ENCODE measurements around the gene KCNQ4.
A peak's percentile ranks its signal among the peaks of the same experiment; 100 is the strongest.

Gene KCNQ4

DNA sequence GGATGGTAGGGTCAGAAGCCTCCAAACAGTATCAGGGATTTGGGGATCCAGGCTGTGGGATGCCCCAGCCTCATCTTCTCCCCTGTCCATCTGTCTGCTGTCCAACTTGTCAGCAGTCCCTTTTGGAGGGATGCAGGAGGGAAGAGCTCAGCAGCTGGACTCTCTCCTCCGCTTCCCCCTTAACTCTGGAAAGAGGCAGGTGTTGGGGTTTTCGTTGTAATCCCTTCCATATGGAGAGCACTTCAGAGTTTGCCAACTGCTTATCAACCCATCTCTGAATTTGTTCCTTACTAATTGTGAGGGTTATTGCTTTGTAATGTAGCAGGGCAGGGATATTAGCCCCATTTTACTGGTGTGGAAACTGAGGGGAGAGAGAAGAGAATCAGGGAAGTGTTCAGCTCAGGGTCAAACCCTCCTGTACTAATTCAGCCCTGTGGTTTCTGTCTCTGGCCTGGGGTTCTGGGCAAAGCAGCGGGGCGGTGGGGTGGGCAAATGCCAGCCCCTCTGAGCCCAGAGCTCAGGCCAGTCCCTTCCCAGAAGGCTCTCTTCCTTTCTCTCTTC, 75.3 kb downstream of the KCNQ4 start:
- DNase-seq (ENCODE audit: low read depth in 2 of 2): no peak

DNA sequence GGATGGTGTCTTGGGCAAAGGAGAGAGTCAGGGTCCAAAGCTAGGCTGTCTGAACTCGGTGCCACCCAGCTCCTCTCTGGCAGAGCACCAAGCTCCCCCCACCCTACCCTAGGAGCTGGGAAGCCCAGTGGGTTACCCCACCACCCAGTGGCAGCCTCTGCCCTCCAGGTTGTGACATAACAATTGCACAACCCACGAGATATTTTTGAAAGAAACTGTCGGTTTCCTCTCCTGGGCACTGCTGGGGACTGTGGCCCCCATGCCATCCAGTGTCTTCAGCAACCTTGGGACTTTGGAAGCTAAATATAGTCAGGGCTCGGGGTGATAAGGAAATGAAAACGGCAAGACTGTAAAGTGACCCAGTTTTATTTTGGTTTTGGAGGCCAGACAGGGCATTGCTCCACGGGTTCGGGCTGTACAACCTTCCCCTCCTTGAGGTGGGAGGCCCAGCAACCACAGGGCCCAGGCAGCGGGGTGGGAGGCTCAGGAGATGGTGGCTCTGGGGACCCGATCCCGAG, 77.2 kb downstream of the KCNQ4 start:
- DNase-seq (ENCODE audit: low read depth in 2 of 2): no peak

- DNase-seq (ENCODE audit: low read depth in 2 of 2): no peak
Measured at GRCh38 chr1:40861224-40862003, 77.8 kb downstream of the KCNQ4 start.

DNA sequence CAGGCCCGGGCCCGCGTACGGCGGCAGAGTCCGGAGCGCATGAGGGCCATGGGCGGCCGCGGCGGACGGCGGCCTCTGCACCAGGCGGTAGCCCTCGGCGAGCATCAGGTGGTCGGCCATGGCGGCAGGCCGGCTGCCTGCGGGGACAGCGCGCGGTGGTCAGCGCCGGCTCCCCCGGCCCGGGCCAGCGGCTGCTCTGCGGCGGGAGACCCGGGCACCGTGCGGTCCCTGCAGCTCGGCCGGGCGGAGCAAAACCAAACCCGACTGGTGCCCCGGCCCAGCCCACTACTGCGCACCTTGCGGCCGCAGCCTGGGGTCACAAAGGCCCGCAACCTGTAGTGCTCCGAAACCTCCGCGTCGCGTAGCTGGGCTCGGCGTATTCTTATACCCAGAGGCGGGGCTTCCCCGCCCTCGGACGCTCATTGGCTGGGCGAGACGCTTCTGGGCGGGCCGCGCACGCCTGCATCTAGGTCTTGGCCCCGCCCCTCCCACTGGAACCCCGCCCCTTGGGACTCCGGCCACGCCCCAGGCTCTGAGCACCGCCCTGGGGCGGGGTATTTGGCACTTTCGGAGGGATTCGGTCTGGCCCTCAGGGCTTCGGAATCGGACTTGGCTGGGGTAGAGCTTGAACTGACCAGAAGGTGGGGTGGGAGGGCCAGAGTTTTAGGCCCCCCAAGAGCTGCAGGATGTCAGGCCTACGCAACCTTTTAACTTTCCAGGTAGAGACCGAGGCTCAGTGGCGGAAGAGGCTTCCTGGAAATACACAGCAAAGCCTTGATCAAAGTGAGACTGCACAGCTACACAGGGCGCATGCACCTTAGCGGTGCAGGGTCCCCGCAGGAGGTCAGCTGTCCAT, 78.6 kb downstream of the KCNQ4 start, which contains the start of gene CITED4:
TSS of gene CITED4 (minus strand) at position 356 of the 856 bp plus-strand sequence. CDS start at position 120, 236 bp downstream.
- DNase-seq (ENCODE audit: low read depth in 2 of 2): peak; percentile 89 to 92

DNA sequence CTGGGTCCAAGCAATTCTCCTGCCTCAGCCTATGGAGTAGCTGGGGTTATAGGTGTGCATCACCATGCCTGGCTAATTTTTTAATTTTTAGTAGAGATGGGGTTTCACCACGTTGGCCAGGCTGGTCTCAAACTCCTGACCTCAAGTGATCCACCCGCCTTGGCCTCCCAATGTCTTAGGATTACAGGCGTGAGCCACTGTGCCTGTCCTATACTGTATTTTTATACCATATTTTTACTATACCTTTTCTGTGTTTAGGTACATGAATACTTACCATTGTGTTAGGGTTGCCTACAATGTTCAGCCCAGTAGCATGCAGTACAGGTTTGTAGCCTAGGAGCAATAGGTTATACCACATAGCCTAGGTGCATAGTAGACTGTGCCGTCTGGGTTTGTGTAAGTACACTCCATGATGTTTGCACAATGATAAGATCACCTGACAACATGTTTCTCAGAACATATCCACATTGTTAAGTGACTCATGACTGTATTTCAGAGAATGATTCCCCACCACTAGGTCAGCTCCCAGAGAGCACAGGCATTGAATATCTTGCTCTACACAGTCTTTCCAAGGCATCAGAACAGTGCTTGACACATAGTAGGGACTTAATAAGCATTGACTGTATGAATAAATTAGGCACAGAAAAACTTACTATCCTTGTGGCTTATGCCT, 84.6 kb downstream of the KCNQ4 start:
- DNase-seq (ENCODE audit: low read depth in 2 of 2): no peak

GRCh38 chr1:40870135-40870728, 86.6 kb downstream of the KCNQ4 start:
- DNase-seq (ENCODE audit: low read depth in 2 of 2): no peak

DNA sequence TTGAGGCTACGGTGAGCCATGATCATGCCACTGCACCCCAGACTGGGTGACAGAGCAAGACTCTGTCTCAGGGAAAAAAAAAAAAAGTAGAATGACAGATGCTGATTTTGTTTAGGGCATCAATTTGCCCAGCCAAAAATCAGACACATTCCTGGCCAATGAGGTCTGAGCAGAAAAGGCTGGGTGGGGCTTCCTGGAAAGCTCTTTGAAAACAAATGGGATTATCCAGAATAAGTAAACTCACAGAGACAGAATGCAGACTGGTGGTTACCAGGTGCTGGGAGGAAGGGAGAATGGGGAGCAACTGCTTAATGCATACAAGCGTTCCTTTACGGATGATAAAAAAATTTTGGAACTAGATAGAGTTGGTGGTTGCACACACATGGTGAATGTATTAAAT, 88.7 kb downstream of the KCNQ4 start:
- no peak for DNase-seq (ENCODE audit: low read depth in 2 of 2)

GRCh38 chr1:40873863-40874472, 90.4 kb downstream of the KCNQ4 start:
- no peak for DNase-seq (ENCODE audit: low read depth in 2 of 2)

DNA sequence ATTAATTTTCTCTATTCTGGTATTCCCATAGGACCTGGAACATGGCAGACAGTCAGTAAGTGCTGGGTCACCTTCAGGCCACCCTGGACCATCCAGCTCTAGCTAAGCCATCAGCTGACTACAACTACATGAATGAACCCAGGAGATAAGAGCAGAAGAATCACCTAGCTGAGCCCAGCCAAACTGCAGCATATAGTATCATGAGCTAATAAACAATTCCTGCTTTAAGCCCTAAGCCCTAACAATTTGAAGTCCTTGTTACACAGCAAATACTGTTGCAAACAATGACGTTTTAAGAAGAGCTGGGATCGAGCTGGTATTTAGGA, 92.8 kb downstream of the KCNQ4 start:
- no peak for DNase-seq (ENCODE audit: low read depth in 2 of 2)

DNA sequence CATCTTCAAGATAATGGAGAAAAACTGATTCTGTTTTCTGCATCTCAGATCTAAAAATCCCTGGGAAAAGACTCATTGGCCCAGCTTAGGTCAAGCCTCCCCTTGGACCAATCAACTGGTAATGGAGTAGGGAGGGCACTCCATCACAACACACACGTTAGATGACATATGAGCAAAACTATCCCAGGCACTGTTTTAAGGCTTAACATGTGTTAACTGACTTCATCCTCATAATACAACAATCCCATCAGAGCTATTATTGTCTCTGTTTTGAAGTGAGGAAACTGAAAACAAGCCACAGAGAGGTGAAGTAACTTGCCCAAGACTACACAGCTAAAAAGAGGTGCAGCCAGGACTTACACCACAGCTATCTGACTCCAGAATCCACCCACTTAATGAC, 93.3 kb downstream of the KCNQ4 start:
- DNase-seq (ENCODE audit: low read depth in 2 of 2): no peak

DNA sequence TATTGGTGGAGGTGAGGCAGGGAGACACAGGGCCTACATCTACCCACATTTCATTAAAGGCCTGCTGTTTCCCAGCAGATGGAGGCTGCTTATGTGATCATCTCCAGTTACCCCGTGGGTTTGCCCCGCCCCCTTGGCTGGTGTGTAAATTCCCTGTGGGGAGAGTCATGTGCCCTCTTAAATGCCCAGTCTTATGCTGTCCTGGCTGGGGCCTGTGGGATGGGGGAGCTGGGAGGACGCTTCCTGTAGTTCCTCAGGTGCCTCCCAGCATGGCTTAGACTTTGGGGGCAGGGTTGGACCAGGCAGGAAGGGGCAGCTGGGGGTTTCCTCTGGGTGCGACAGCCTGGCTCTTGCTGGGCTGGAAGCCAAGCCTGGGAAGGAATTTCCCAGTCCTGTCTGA, 94.1 kb downstream of the KCNQ4 start:
- DNase-seq (ENCODE audit: low read depth in 2 of 2): peak in 1 of 2 experiments; percentile 25

GRCh38 chr1:40878906-40879305, 95.3 kb downstream of the KCNQ4 start:
- DNase-seq (ENCODE audit: low read depth in 2 of 2): no peak

- no peak for DNase-seq (ENCODE audit: low read depth in 2 of 2)
Measured at GRCh38 chr1:40879482-40880175, 96.0 kb downstream of the KCNQ4 start.

DNA sequence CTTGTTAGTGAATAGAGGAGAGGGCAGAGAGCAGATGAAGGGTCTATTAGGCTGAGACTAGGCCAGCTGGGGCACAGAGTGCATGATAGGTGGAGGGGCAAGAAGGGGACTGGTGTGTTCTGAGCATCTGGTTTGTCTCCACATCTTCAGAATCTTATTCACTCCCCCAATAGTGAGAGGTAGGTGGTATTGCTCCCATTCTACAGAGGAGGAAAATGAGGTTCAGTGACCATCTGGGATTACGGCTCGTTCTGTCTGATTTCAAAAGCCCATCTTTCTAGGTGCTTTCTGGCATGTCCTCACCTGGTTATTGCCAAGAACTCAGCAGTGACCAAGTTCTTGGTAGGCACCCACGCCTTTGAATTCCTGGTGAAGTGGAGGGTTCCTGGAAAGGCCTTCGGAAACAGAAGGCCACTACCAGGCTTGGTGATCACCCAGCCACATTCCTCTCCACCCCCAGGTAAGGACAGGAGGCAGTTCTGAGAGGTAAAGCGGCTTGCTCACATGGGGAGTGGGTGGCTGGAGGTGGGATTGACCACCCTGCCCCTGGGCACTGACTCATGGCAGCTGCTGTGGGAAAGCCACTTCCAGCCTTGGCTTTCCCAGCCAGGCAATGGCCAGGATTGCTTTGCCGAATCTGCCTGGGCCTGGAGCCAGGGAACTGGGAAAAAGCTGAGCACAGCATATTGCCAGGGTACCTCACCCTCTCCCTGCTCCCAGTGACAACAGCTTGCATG, 97.4 kb downstream of the KCNQ4 start:
- no peak for DNase-seq (ENCODE audit: low read depth in 2 of 2)

- no peak for DNase-seq (ENCODE audit: low read depth in 2 of 2)
Measured at GRCh38 chr1:40884055-40884795, 100.6 kb downstream of the KCNQ4 start.

- DNase-seq (ENCODE audit: low read depth in 2 of 2): no peak
Measured at GRCh38 chr1:40886318-40887011, 102.9 kb downstream of the KCNQ4 start.

DNA sequence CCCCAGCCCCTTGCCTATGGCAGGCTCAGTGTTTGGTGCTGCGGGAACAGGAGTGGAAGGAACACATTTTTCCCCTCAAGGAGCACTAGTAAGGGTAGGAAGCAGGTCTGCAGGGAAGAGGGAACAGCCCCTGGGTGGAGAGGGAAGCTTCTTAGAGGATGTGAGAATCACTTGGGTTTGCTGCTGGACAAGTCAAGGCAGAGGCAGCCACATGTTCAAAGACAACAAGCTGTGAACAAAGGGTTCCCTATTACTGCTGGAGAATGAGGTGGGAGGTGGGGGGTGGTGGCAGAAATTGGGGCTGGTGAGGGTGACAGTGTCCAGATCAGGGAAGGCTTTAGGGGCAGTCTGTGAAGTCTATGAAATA, 103.4 kb downstream of the KCNQ4 start:
- no peak for DNase-seq (ENCODE audit: low read depth in 2 of 2)

DNA sequence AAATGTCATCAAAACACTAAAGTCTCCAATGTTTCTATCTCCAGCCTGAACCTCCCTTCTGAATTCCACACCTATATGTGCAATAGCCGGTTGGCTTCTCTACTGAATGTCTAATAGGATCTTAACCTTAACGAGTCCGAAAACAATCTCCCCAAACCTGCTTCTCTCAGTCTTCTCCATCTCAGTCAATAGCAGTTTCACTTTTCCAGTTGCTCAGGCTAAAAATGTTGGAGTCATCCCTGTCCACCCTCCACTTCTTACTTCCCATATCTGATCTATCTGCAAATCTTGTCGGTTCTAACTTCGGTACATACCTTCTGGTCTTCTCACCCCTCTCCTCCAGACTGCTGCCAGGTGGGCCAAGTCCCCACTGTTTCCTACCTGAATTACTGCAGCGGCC, 104.1 kb downstream of the KCNQ4 start:
- DNase-seq (ENCODE audit: low read depth in 2 of 2): no peak
